Progenitor cell of endocrine pancreas (in vitro differentiated cells): ENCODE data around the gene APBB1IP. TPM values are rescaled to one million over a fixed set of nuclear protein-coding genes. Genes with fewer than 3 reads are reported as not detected.

Experiments used
- DNase-seq: peaks from one replicate; pipeline ENCODE4 v3.0.0; 2021; ENCODE audit warnings: low spot score; ENCODE audit not compliant: unreplicated experiment
- H3K27ac Mint-ChIP-seq: 2 replicates; pipeline ENCODE4 v1.8.0; 2021; ENCODE audit warnings: mild to moderate bottlenecking, moderate library complexity, mixed read lengths
- H3K27me3 Mint-ChIP-seq: 2 replicates; pipeline ENCODE4 v1.8.0; 2021; ENCODE audit warnings: mixed read lengths
- H3K36me3 Mint-ChIP-seq: 2 replicates; pipeline ENCODE4 v1.8.0; 2022; ENCODE audit warnings: mixed read lengths; ENCODE audit not compliant: insufficient read depth
- H3K4me1 Mint-ChIP-seq: 2 replicates; pipeline ENCODE4 v1.8.0; 2021; ENCODE audit warnings: low read depth, mixed read lengths
- H3K4me3 Mint-ChIP-seq: 2 replicates; pipeline ENCODE4 v1.8.0; 2021; ENCODE audit warnings: low read depth, mild to moderate bottlenecking, moderate library complexity, mixed read lengths
- H3K9me3 Mint-ChIP-seq: 2 replicates; pipeline ENCODE4 v1.8.0; 2021; ENCODE audit warnings: low read depth, mixed read lengths
- CTCF ChIP-seq: fragments of 200-600 bp; sonication (generic); IDR thresholded peaks from one replicate; pipeline ENCODE4 v1.5.0; 2021; ENCODE audit warnings: antibody characterized with exemption, mild to moderate bottlenecking; ENCODE audit not compliant: unreplicated experiment
- total RNA-seq: library from RNA; stranded (reverse); gene quantifications from 2 replicates; pipeline ENCODE4 v1.2.1, GENCODE V29; 2021

The APBB1IP gene
- total RNA-seq, 1 donor from 2014 or later: 0.38 TPM

- Mint-ChIP-seq H3K27ac (no peak overlapping the region), H3K9me3 (peaks cover 12% of the 10 kb centered on the region), H3K27me3 (no peaks in the 10 kb centered on the region), H3K4me3 (no peak overlapping the region), H3K4me1 (peaks cover 33% of the 10 kb centered on the region), H3K36me3 (peaks cover 6% of the 10 kb centered on the region)
- TF ChIP-seq CTCF: no peak
- no peak for DNase-seq
Observed at GRCh38 chr10:26520575-26520974, 82.4 kb downstream of the APBB1IP start.

DNA sequence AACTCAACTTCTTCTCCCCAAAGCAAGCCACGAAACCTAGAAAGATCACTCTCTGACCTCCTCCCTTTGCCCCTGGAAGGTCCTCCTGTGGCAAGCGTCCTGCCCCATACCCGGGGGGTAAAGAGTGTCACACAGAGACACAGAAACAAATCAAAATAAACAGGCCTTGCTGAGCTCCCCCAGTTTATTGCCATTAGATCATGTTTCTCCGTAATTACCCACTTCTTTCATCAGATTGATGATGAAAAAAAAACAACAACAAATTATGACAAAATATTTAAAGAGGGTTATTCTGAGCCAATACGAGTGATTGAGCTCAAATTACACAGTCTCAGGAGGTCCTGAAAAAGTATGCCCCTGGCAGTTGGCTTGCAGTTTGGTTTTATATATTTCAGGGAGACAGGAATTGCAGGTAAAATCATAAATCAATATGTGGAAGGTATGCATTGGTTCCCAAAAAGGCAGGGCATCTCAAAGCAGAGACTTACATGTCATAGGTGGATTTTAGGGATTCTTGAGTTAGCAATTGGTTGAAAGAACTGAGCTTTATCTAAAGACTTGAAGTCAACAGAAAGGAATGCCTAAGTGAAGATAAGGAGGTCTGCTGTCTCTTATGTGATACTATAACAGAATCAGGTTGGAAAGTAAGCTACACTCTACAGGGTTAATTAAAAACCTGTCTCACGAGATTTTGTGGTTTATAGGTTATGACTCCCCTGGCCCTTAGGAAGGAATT is 86.2 kb downstream of the APBB1IP start:
- Mint-ChIP-seq H3K27ac (peak overlapping the region; percentile 14), H3K9me3 (peaks cover 10% of the 10 kb centered on the region), H3K4me3 (no peak overlapping the region)

DNA sequence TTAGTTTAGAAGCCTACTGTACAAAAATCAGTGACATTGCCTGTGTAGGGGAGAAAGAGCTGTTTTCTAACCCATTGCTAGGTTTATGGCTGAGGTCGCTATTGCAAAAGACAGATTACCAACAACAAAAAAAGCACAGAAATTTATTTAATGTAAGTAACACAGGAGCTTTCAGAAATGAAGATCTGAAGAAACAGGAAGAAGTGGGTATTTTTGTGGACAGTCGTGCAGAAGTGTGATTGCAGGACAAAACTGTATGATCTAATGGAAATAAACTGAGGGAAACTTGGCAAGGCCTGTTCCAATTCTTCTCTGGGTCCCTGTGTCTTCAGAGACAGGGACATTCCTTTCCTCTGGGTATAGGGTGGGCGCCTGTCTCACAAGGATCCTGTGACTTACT is 87.4 kb downstream of the APBB1IP start:
- H3K36me3 Mint-ChIP-seq: no peaks in the 10 kb centered on the region
- TF ChIP-seq CTCF: no peak
- H3K27ac Mint-ChIP-seq: peak overlapping the region; percentile 0
- no peak overlapping the region for H3K4me3 Mint-ChIP-seq
- H3K9me3 Mint-ChIP-seq: no peaks in the 10 kb centered on the region
- H3K4me1 Mint-ChIP-seq: peaks cover 16% of the 10 kb centered on the region
- DNase-seq: no peak
- H3K27me3 Mint-ChIP-seq: no peaks in the 10 kb centered on the region

More for the DNA sequence above, 86.2 kb downstream of the APBB1IP start:
- H3K4me1 Mint-ChIP-seq: peaks cover 16% of the 10 kb centered on the region
- DNase-seq: no peak
- peaks cover 4% of the 10 kb centered on the region for H3K36me3 Mint-ChIP-seq
- no peaks in the 10 kb centered on the region for H3K27me3 Mint-ChIP-seq
- no peak for TF ChIP-seq CTCF

GRCh38 chr10:26527018-26527417 is 88.9 kb downstream of the APBB1IP start:
- no peaks in the 10 kb centered on the region for H3K27me3 Mint-ChIP-seq
- H3K36me3 Mint-ChIP-seq: no peaks in the 10 kb centered on the region
- no peak for TF ChIP-seq CTCF
- no peak overlapping the region for H3K4me3 Mint-ChIP-seq
- no peak overlapping the region for H3K27ac Mint-ChIP-seq
- DNase-seq: no peak
- H3K9me3 Mint-ChIP-seq: no peaks in the 10 kb centered on the region
- peaks cover 16% of the 10 kb centered on the region for H3K4me1 Mint-ChIP-seq

DNA sequence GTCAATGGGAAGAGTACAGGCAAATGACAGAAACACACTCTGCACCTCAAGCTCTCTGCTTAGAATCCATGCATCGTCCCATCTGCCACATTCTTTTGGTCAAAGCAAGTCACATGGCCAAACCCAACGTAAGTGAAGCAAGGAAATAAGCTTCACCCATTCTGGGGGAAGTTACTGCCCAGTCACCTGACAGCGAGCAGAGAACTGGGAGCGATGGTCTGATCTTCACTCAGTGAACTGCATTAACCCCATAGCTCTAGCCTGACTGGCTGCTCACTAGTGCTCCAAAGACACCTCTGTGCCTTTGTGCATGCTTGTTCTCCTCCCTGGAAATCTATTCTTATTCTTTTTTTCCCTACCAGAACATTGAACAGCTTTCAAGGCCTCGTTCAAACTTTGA is 89.9 kb downstream of the APBB1IP start:
- H3K9me3 Mint-ChIP-seq: no peaks in the 10 kb centered on the region

More for the DNA sequence above, 89.9 kb downstream of the APBB1IP start:
- Mint-ChIP-seq H3K36me3 (no peaks in the 10 kb centered on the region), H3K4me1 (peaks cover 16% of the 10 kb centered on the region), H3K27ac (no peak overlapping the region), H3K27me3 (no peaks in the 10 kb centered on the region), H3K4me3 (no peak overlapping the region)
- DNase-seq: no peak
- no peak for TF ChIP-seq CTCF
